NCI-H446 (cell line): Measurements from ENCODE around the gene ARHGAP31.

ENCODE experiments used
- DNase-seq, 2 experiments: peaks; one replicate each; lab custom pipeline; 2025; lab: John Stamatoyannopoulos, UW

ARHGAP31 gene

GRCh38 chr3:119436977-119437376 lies 142.8 kb downstream of the ARHGAP31 start:
- no peak for DNase-seq

- no peak for DNase-seq
Measured at GRCh38 chr3:119437691-119438258, 143.6 kb downstream of the ARHGAP31 start.

GRCh38 chr3:119443179-119443578 lies 149.0 kb downstream of the ARHGAP31 start:
- no peak for DNase-seq

GRCh38 chr3:119444590-119444989 lies 150.4 kb downstream of the ARHGAP31 start:
- no peak for DNase-seq

GRCh38 chr3:119453822-119454221 lies 159.6 kb downstream of the ARHGAP31 start:
- DNase-seq, result no peak

- DNase-seq, result no peak
Measured at GRCh38 chr3:119456469-119456868, 162.3 kb downstream of the ARHGAP31 start.

- no peak for DNase-seq
Measured at GRCh38 chr3:119457246-119457645, 163.1 kb downstream of the ARHGAP31 start.

GRCh38 chr3:119463171-119464169 lies 169.3 kb downstream of the ARHGAP31 start, which contains the start of gene TMEM39A:
Gene TMEM39A, minus strand, starts transcription at chr3:119463615. Its CDS starts 1,541 bp downstream, at chr3:119462074.
- peak; percentile 98 to 99 for DNase-seq

- no peak for DNase-seq
Measured at GRCh38 chr3:119468041-119468440, 173.9 kb downstream of the ARHGAP31 start.

- peak in 1 of 2 experiments; percentile 25 for DNase-seq
Measured at GRCh38 chr3:119469418-119470189, 175.4 kb downstream of the ARHGAP31 start.
